Right lobe of liver (tissue), 6 donors: ENCODE data around the gene SDK1. TPM values are rescaled to one million over a fixed set of nuclear protein-coding genes. Genes with fewer than 3 reads are reported as not detected.
"Not testable (repeated sequence)": the region's sequence is repeated elsewhere in the genome, so short reads cannot be mapped to it uniquely, and the experiment has no call there.

Source experiments
- ATAC-seq, 4 donors: fragments of 200-7000 bp; cut with Tn5 transposase; one replicate each; pipeline ENCODE4 v1.9.1; 2020; ENCODE audit warnings: mild to moderate bottlenecking in 4 of 4, moderate library complexity in 4 of 4
- DNase-seq, 3 donors: peaks; one replicate each; pipeline ENCODE4 v3.0.0-alpha.2; 2020
- H3K27ac ChIP-seq, 3 donors: fragments of 200-600 bp; one replicate each; pipeline ENCODE4 v1.8.0; 2022
- H3K27me3 ChIP-seq, 2 donors: fragments of 200-600 bp; one replicate each; pipeline ENCODE4 v1.8.0; 2022
- H3K36me3 ChIP-seq, 4 donors: fragments of 200-600 bp; sonication (generic) in 1 of 4; one replicate each; pipeline versions ENCODE4 v1.5.1 to v1.8.0; 2017 to 2022; ENCODE audit warnings: control low read depth in 1 of 4
- H3K4me1 ChIP-seq, 4 donors: fragments of 200-600 bp; sonication (generic) in 1 of 4; one replicate each; pipeline versions ENCODE4 v1.5.1 to v1.8.0; 2017 to 2022; ENCODE audit warnings: control low read depth in 1 of 4
- H3K4me3 ChIP-seq, 3 donors: fragments of 200-600 bp; one replicate each; pipeline ENCODE4 v1.8.0; 2022
- H3K9me3 ChIP-seq, 4 donors: fragments of 200-600 bp; sonication (generic) in 1 of 4; one replicate each; pipeline versions ENCODE4 v1.5.1 to v1.8.0; 2017 to 2022; ENCODE audit warnings: control low read depth in 1 of 4
- CTCF ChIP-seq, 4 donors: fragments of 200-600 bp in 3 of 4; fragments of 450-650 bp in 1 of 4; IDR thresholded peaks; one replicate each; pipeline versions ENCODE4 v1.5.1 to v1.8.0; 2016 to 2022; ENCODE audit warnings: antibody characterized with exemption in 4 of 4, mild to moderate bottlenecking in 2 of 4
- POLR2A ChIP-seq: fragments of 450-650 bp; IDR thresholded peaks from one replicate; pipeline ENCODE4 v1.6.1; 2017; ENCODE audit warnings: antibody characterized with exemption, mild to moderate bottlenecking
- WGBS: methylation state at CpG from one replicate; pipeline ENCODE4 v1.1.6; 2018; ENCODE audit warnings: low coverage, low lambda C conversion rate; ENCODE audit not compliant: insufficient coverage; ENCODE audit errors: missing lambda C conversion rate; 5-methylcytosine and 5-hydroxymethylcytosine counted together
- intact Hi-C, 2 donors: fragments of 100-400 bp; cut with DNase I; formaldehyde crosslinking; loops; one replicate each; pipeline versions ENCODE4 v1.11.2 to v1.14.1; 2022
- total RNA-seq, 6 experiments: library from RNA; depleted of rRNA in 2 of 6; stranded (reverse); fragments of >200 nt in 2 of 6; fragmentation: NEBNext Ultra II Directional in 3 of 6; extraction: Animal tissue kit (Norgen Biotek cat#: 25700) in 3 of 6; gene quantifications; one replicate each; pipeline versions ENCODE4 v1.1.0 to v1.2.4, GENCODE V29; 2016 to 2023
- donor health status: DM: no; HTN: yes; CAD: no.
- donor health status: DM: no; HTN: no; CAD: no.
- donor health status: DM: no; HTN: no; CAD: no.
- donor health status: DM: no; HTN: yes; CAD: no.
- donor health status: DM: no; HTN: yes; CAD: no.

SDK1 gene
- total RNA-seq, 6 experiments from 2014 or later, result 0.07 to 1.4 (median 0.65) TPM

DNA sequence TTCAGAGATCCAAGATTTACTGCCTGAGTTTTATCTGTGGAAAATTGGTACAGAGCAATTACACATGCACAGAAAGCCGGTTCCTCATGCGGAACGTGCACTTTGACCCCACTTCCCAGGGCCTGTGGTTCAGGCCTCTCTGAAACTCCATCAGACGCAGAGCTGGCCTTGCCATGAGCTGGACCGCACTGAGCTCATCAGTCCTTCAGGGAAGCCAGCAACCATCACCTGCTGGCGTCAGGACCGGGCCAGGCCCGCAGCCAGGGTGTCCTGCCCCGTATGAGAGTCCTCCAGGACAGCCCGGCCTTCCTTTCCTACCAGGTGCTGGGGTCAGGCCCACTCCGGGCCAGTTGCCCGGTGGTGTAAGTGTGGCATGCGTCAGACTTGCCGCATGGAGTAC, 934.5 kb downstream of the SDK1 start:
- DNase-seq (peak in 1 of 3 donors; percentile 31), ATAC-seq (peak in 1 of 4 donors; percentile 10)
- 73% methylated on average over 5 of the region's 14 CpGs for WGBS
- Histone ChIP-seq H3K27me3 (no peaks in the 10 kb centered on the region), H3K4me1 (no peaks in the 10 kb centered on the region), H3K36me3 (no peaks in the 10 kb centered on the region), H3K27ac (no peak overlapping the region), H3K4me3 (no peak overlapping the region), H3K9me3 (no peaks in the 10 kb centered on the region)
- no peak for TF ChIP-seq POLR2A
- intact Hi-C loops, result no loop called here

- Histone ChIP-seq H3K9me3 (no peaks in the 10 kb centered on the region), H3K36me3 (no peaks in the 10 kb centered on the region), H3K27ac (no peak overlapping the region), H3K27me3 (no peaks in the 10 kb centered on the region), H3K4me1 (no peaks in the 10 kb centered on the region), H3K4me3 (no peak overlapping the region)
- TF ChIP-seq CTCF (IDR thresholded peaks at IDR 0.05) (no peak), POLR2A (no peak)
- intact Hi-C loops, result no loop called here
- ATAC-seq (no peak), DNase-seq (peak in 1 of 3 donors; percentile 20)
- WGBS, result 79% methylated on average over 9 of the region's 12 CpGs
Measured at GRCh38 chr7:4236389-4236788, 935.3 kb downstream of the SDK1 start.

GRCh38 chr7:4236873-4237272, 935.8 kb downstream of the SDK1 start:
- H3K27ac ChIP-seq, DNase-seq, H3K36me3 ChIP-seq, ATAC-seq, H3K27me3 ChIP-seq, H3K4me1 ChIP-seq, H3K4me3 ChIP-seq, H3K9me3 ChIP-seq, intact Hi-C loops: not testable (repeated sequence)
- WGBS, result 60% methylated on average over 5 of the region's 5 CpGs

GRCh38 chr7:4237296-4238235, 936.5 kb downstream of the SDK1 start:
- DNase-seq (peak in 1 of 3 donors; percentile 37), ATAC-seq (no peak)
- H3K4me1 ChIP-seq, result no peaks in the 10 kb centered on the region
- no peak overlapping the region for H3K27ac ChIP-seq
- no peaks in the 10 kb centered on the region for H3K36me3 ChIP-seq
- no peak for TF ChIP-seq POLR2A
- TF ChIP-seq CTCF (IDR thresholded peaks at IDR 0.05), result no peak
- no peak overlapping the region for H3K4me3 ChIP-seq
- intact Hi-C loops, result no loop called here
- WGBS, result 75% methylated on average over 18 of the region's 25 CpGs
- H3K9me3 ChIP-seq, result no peaks in the 10 kb centered on the region
- no peaks in the 10 kb centered on the region for H3K27me3 ChIP-seq

GRCh38 chr7:4238861-4239260, 937.8 kb downstream of the SDK1 start:
- Histone ChIP-seq H3K27ac (no peak overlapping the region), H3K36me3 (no peaks in the 10 kb centered on the region), H3K4me3 (no peak overlapping the region), H3K27me3 (no peaks in the 10 kb centered on the region), H3K9me3 (no peaks in the 10 kb centered on the region), H3K4me1 (no peaks in the 10 kb centered on the region)
- TF ChIP-seq CTCF (IDR thresholded peaks at IDR 0.05) (no peak), POLR2A (no peak)
- intact Hi-C loops, result no loop called here
- DNase-seq (no peak), ATAC-seq (no peak)
- WGBS, result 46% methylated on average over 5 of the region's 5 CpGs
